Keratinocyte (primary cell): Measurements from ENCODE around the gene SMCP. TPM values are rescaled to one million over a fixed set of nuclear protein-coding genes. Genes with fewer than 3 reads are reported as not detected.

Experiments
- DNase-seq: peaks from one replicate; pipeline ENCODE4 v3.0.0-alpha.2; 2011; ENCODE audit warnings: low read depth, missing footprints, low spot score
- FAIRE-seq: peaks from 2 replicates; lab custom pipeline; 2011; peaks lifted over from hg19 to GRCh38; lab: Jason Lieb, UNC
- H2AFZ ChIP-seq: 2 replicates; pipeline ENCODE4 v1.6.0; 2012; ENCODE audit warnings: low read length, control low read depth, inconsistent platforms; ENCODE audit not compliant: control insufficient read depth
- H3K27ac ChIP-seq: 2 replicates; pipeline ENCODE4 v1.5.1; 2011; ENCODE audit warnings: low read length; ENCODE audit not compliant: control insufficient read depth, insufficient read depth
- H3K27me3 ChIP-seq: 3 replicates; pipeline ENCODE4 v1.6.0; 2011; ENCODE audit warnings: low read length; ENCODE audit not compliant: control insufficient read depth, insufficient read depth; ENCODE audit errors: extremely low read depth
- H3K36me3 ChIP-seq, 2 experiments: 2 replicates in 1 of 2; 3 replicates in 1 of 2; pipeline ENCODE4 v1.5.1; 2011; ENCODE audit warnings: low read length in 2 of 2, mild to moderate bottlenecking in 1 of 2; ENCODE audit not compliant: control insufficient read depth in 2 of 2, insufficient read depth in 2 of 2; ENCODE audit errors: extremely low read depth in 1 of 2
- H3K4me1 ChIP-seq: 3 replicates; pipeline ENCODE4 v1.5.1; 2011; ENCODE audit warnings: low read length; ENCODE audit not compliant: control insufficient read depth, insufficient read depth; ENCODE audit errors: extremely low read depth
- H3K4me2 ChIP-seq: 3 replicates; pipeline ENCODE4 v1.6.0; 2011; ENCODE audit warnings: low read depth, low read length; ENCODE audit not compliant: control insufficient read depth, insufficient read depth; ENCODE audit errors: extremely low read depth
- H3K4me3 ChIP-seq, 3 experiments: fragments of 200-600 bp in 1 of 3; sonication (generic) in 1 of 3; 2 replicates in 2 of 3; 3 replicates in 1 of 3; pipeline ENCODE4 v1.5.1; 2011 to 2016; ENCODE audit warnings: low read length in 3 of 3, mild to moderate bottlenecking in 3 of 3, control low read depth in 2 of 3, inconsistent platforms in 1 of 3, low read depth in 1 of 3, mixed read lengths in 1 of 3, mixed run types in 1 of 3, moderate library complexity in 1 of 3; ENCODE audit not compliant: control insufficient read depth in 2 of 3, insufficient read depth in 2 of 3; ENCODE audit errors: extremely low read depth in 1 of 3
- H3K79me2 ChIP-seq: 2 replicates; pipeline ENCODE4 v1.6.0; 2012; ENCODE audit warnings: low read length; ENCODE audit not compliant: control insufficient read depth, insufficient read depth
- H3K9ac ChIP-seq: 3 replicates; pipeline ENCODE4 v1.6.0; 2011; ENCODE audit warnings: low read length; ENCODE audit not compliant: control insufficient read depth, insufficient read depth; ENCODE audit errors: extremely low read depth
- H3K9me1 ChIP-seq: 3 replicates; pipeline ENCODE4 v1.6.0; 2011; ENCODE audit warnings: low read length; ENCODE audit not compliant: control insufficient read depth, insufficient read depth; ENCODE audit errors: extremely low read depth
- H3K9me3 ChIP-seq: 2 replicates; pipeline ENCODE4 v1.5.1; 2012; ENCODE audit warnings: low read depth, low read length; ENCODE audit not compliant: control insufficient read depth
- H4K20me1 ChIP-seq: 3 replicates; pipeline ENCODE4 v1.6.0; 2011; ENCODE audit warnings: low read length; ENCODE audit not compliant: control insufficient read depth, insufficient read depth; ENCODE audit errors: extremely low read depth
- EZH2 ChIP-seq: IDR thresholded peaks from one replicate; pipeline ENCODE4 v1.6.1; 2012; ENCODE audit warnings: inconsistent platforms, mild to moderate bottlenecking, low read length, moderate library complexity
- dilution Hi-C: fragments of 300-500 bp; cut with MboI; formaldehyde crosslinking; loops from one replicate; pipeline ENCODE4 v1.7.0; 2020; ENCODE audit warnings: low sequenced_read_pairs; ENCODE audit not compliant: extremely low pct_ligation_motif_present
- polyA plus RNA-seq, 5 experiments: library from polyadenylated mRNA; depleted of rRNA in 3 of 5; stranded (reverse) in 3 of 5; stranded (forward) in 1 of 5; unstranded in 1 of 5; fragments of >200 nt; gene quantifications; 1 replicate in 1 of 5; 2 replicates in 3 of 5; 3 replicates in 1 of 5; pipeline versions ENCODE4 v1.2.1 to v1.2.3, GENCODE V29; 2011 to 2012; ENCODE audit warnings: missing spikeins in 2 of 5, low read depth in 1 of 5, low replicate concordance in 1 of 5
- TF ChIP-seq, protein P1 (sequence below), 3 experiments: IDR thresholded peaks in 1 of 3; conservative IDR thresholded peaks in 1 of 3; optimal IDR thresholded peaks in 1 of 3; 2 replicates in 2 of 3; 3 replicates in 1 of 3; pipeline versions ENCODE3 to v1.5.1; 2011; ENCODE audit warnings: low read length in 3 of 3, mild to moderate bottlenecking in 3 of 3, moderate library complexity in 2 of 3, control low read depth in 1 of 3, inconsistent platforms in 1 of 3; ENCODE audit not compliant: insufficient read depth in 2 of 3; ENCODE audit errors: extremely low read depth in 1 of 3

The SMCP gene
- polyA plus RNA-seq, 1 donor (not counting 4 experiments of a cell fraction or from before 2014, with no cell fraction given), result not detected

DNA sequence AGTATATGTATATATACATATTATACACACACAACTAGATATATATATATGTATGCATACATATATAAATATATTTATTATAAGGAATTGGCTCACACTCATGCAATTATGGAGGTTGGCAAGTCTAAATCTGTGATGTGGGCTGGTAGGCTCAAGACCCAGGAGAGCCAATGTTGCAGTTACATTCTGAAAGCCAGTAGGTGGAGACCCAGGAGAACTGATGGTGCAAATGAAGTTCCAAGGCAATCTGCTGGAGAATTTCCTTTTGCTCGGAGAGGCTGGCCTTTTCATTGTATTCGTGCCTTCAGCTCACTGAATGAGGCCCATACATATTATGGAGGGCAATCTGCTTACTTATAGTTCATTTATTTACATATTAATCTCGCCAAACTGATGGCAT is 39.7 kb downstream of the SMCP start:
- no peak for TF ChIP-seq EZH2
- TF ChIP-seq, protein P1, sequence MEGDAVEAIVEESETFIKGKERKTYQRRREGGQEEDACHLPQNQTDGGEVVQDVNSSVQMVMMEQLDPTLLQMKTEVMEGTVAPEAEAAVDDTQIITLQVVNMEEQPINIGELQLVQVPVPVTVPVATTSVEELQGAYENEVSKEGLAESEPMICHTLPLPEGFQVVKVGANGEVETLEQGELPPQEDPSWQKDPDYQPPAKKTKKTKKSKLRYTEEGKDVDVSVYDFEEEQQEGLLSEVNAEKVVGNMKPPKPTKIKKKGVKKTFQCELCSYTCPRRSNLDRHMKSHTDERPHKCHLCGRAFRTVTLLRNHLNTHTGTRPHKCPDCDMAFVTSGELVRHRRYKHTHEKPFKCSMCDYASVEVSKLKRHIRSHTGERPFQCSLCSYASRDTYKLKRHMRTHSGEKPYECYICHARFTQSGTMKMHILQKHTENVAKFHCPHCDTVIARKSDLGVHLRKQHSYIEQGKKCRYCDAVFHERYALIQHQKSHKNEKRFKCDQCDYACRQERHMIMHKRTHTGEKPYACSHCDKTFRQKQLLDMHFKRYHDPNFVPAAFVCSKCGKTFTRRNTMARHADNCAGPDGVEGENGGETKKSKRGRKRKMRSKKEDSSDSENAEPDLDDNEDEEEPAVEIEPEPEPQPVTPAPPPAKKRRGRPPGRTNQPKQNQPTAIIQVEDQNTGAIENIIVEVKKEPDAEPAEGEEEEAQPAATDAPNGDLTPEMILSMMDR (optimal IDR thresholded peaks at IDR 0.05 in 1 of 3, IDR thresholded peaks at IDR 0.05 in 1 of 3, conservative IDR thresholded peaks at IDR 0.05 in 1 of 3; ENCODE audit: extremely low read depth in 1 of 3, insufficient read depth in 2 of 3, low read length in 3 of 3), result peak; percentile 20 to 83 (median 50)
- Histone ChIP-seq H3K4me2 (no peak overlapping the region), H3K4me1 (peaks cover under 1% of the 10 kb centered on the region), H4K20me1 (no peaks in the 10 kb centered on the region), H3K9me3 (no peaks in the 10 kb centered on the region), H3K9me1 (no peaks in the 10 kb centered on the region), H3K9ac (no peak overlapping the region), H3K27ac (no peak overlapping the region), H3K4me3 (no peak overlapping the region), H2AFZ (peak overlapping the region; percentile 57), H3K27me3 (no peaks in the 10 kb centered on the region), H3K36me3 (no peaks in the 10 kb centered on the region), H3K79me2 (no peaks in the 10 kb centered on the region)
- dilution Hi-C loops, result no loop called here
- FAIRE-seq (peak; percentile 76), DNase-seq (no peak)

DNA sequence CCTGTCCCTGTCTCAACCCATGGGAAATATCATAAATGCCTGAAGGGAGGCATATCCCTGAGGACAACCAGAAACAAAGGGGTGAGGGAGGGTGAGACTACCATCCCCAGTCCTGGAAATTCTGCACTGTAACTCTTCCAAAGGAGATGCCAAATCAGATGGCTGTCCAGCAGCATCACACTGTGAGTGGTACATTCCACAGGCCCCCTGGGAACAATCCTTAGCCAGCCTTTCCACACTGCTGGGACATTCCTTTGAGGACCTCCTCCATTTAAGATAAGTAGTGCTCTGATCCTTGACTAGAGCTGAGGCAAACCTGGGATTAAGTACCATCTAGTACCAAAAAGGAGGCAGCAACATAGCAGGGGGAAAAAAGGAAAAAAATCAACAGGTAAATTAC is 40.9 kb downstream of the SMCP start:
- Histone ChIP-seq H3K27ac (no peak overlapping the region), H4K20me1 (no peaks in the 10 kb centered on the region), H3K9me3 (no peaks in the 10 kb centered on the region), H3K4me2 (no peak overlapping the region), H3K4me1 (no peaks in the 10 kb centered on the region), H3K27me3 (no peaks in the 10 kb centered on the region), H3K9ac (no peak overlapping the region), H3K79me2 (no peaks in the 10 kb centered on the region), H3K36me3 (no peaks in the 10 kb centered on the region), H2AFZ (no peak overlapping the region), H3K4me3 (no peak overlapping the region), H3K9me1 (no peaks in the 10 kb centered on the region)
- FAIRE-seq, result no peak
- dilution Hi-C loops, result no loop called here
- TF ChIP-seq, protein P1 (optimal IDR thresholded peaks at IDR 0.05 in 1 of 3, IDR thresholded peaks at IDR 0.05 in 1 of 3, conservative IDR thresholded peaks at IDR 0.05 in 1 of 3; ENCODE audit: extremely low read depth in 1 of 3, insufficient read depth in 2 of 3, low read length in 3 of 3), result no peak
- no peak for TF ChIP-seq EZH2
- no peak for DNase-seq
